Measurements from ENCODE around the gene PGA5. TPM values are rescaled to one million over a fixed set of nuclear protein-coding genes. Genes with fewer than 3 reads are reported as not detected.

PGA5 gene
- total RNA-seq, 4 donors from 2014 or later = not detected

GRCh38 chr11:61264795-61265194 lies 23.8 kb downstream of the PGA5 start:
- Histone ChIP-seq H3K27me3 (no peaks in the 10 kb centered on the region), H3K4me3 (no peak overlapping the region), H3K4me1 (no peaks in the 10 kb centered on the region), H3K9me3 (no peaks in the 10 kb centered on the region), H3K36me3 (no peaks in the 10 kb centered on the region), H3K27ac (no peak overlapping the region)
- peak in 2 of 3 donors; percentile 64 to 71 for DNase-seq
- peak in 1 of 6 experiments; percentile 17 for TF ChIP-seq CTCF (IDR thresholded peaks at IDR 0.05)
- TF ChIP-seq POLR2A (IDR thresholded peaks at IDR 0.05) = no peak

- no peak for TF ChIP-seq POLR2A (IDR thresholded peaks at IDR 0.05)
- no peak for TF ChIP-seq CTCF (IDR thresholded peaks at IDR 0.05)
- Histone ChIP-seq H3K4me3 (no peak overlapping the region), H3K27ac (no peak overlapping the region), H3K36me3 (no peaks in the 10 kb centered on the region), H3K9me3 (no peaks in the 10 kb centered on the region), H3K27me3 (no peaks in the 10 kb centered on the region), H3K4me1 (no peaks in the 10 kb centered on the region)
- no peak for DNase-seq
Measured at GRCh38 chr11:61265357-61265756, 24.4 kb downstream of the PGA5 start.

GRCh38 chr11:61266602-61267001 lies 25.6 kb downstream of the PGA5 start:
- H3K36me3 ChIP-seq = no peaks in the 10 kb centered on the region
- H3K9me3 ChIP-seq = no peaks in the 10 kb centered on the region
- H3K4me1 ChIP-seq = no peaks in the 10 kb centered on the region
- no peak overlapping the region for H3K4me3 ChIP-seq
- H3K27me3 ChIP-seq = no peaks in the 10 kb centered on the region
- DNase-seq = no peak
- no peak for TF ChIP-seq CTCF (IDR thresholded peaks at IDR 0.05)
- TF ChIP-seq POLR2A (IDR thresholded peaks at IDR 0.05) = no peak
- no peak overlapping the region for H3K27ac ChIP-seq

GRCh38 chr11:61267437-61267841 lies 26.5 kb downstream of the PGA5 start:
- H3K4me1 ChIP-seq = no peaks in the 10 kb centered on the region
- no peaks in the 10 kb centered on the region for H3K9me3 ChIP-seq
- H3K36me3 ChIP-seq = no peaks in the 10 kb centered on the region
- TF ChIP-seq CTCF (IDR thresholded peaks at IDR 0.05) (no peak), POLR2A (IDR thresholded peaks at IDR 0.05) (no peak)
- peak in 1 of 3 donors; percentile 65 for DNase-seq
- no peak overlapping the region for H3K27ac ChIP-seq
- no peak overlapping the region for H3K4me3 ChIP-seq
- H3K27me3 ChIP-seq = no peaks in the 10 kb centered on the region

- no peaks in the 10 kb centered on the region for H3K27me3 ChIP-seq
- H3K27ac ChIP-seq = no peak overlapping the region
- no peaks in the 10 kb centered on the region for H3K9me3 ChIP-seq
- H3K4me1 ChIP-seq = no peaks in the 10 kb centered on the region
- H3K36me3 ChIP-seq = no peaks in the 10 kb centered on the region
- DNase-seq = no peak
- H3K4me3 ChIP-seq = no peak overlapping the region
- TF ChIP-seq POLR2A (IDR thresholded peaks at IDR 0.05) (no peak), CTCF (IDR thresholded peaks at IDR 0.05) (no peak)
Measured at GRCh38 chr11:61268588-61269250, 27.7 kb downstream of the PGA5 start.
